Testis (tissue), 3 donors: ENCODE results near the gene TUBAL3. TPM values are rescaled to one million over a fixed set of nuclear protein-coding genes. Genes with fewer than 3 reads are reported as not detected.

ENCODE experiments used
- DNase-seq: peaks from one replicate; pipeline ENCODE4 v3.0.0-alpha.2; 2019
- H3K27ac ChIP-seq, 2 donors: fragments of 200-600 bp; sonication (generic); one replicate each; pipeline ENCODE4 v1.5.1; 2019
- H3K27me3 ChIP-seq: fragments of 200-600 bp; sonication (generic); one replicate; pipeline ENCODE4 v1.5.1; 2019
- H3K36me3 ChIP-seq: fragments of 200-600 bp; sonication (generic); one replicate; pipeline ENCODE4 v1.5.1; 2017; ENCODE audit warnings: low read depth; ENCODE audit errors: missing control alignments
- H3K4me1 ChIP-seq: fragments of 200-600 bp; sonication (generic); one replicate; pipeline ENCODE4 v1.5.1; 2019
- H3K4me3 ChIP-seq, 2 donors: fragments of 200-600 bp; sonication (generic); one replicate each; pipeline ENCODE4 v1.5.1; 2017 to 2019
- H3K9me3 ChIP-seq: fragments of 200-600 bp; sonication (generic); one replicate; pipeline ENCODE4 v1.5.1; 2017
- CTCF ChIP-seq, 3 experiments: fragments of 450-650 bp in 2 of 3; fragments of 200-600 bp in 1 of 3; sonication (generic) in 1 of 3; IDR thresholded peaks; one replicate each; pipeline ENCODE4 v1.5.1; 2016 to 2019; ENCODE audit warnings: antibody characterized with exemption in 3 of 3, mild to moderate bottlenecking in 2 of 3, moderate library complexity in 1 of 3
- POLR2A ChIP-seq: fragments of 450-650 bp; IDR thresholded peaks from one replicate; pipeline ENCODE4 v1.6.1; 2017; ENCODE audit warnings: antibody characterized with exemption, mild to moderate bottlenecking, moderate library complexity
- WGBS, 2 donors: methylation state at CpG; one replicate each; pipeline ENCODE4 v1.1.5; 2018; 5-methylcytosine and 5-hydroxymethylcytosine counted together
- intact Hi-C: fragments of 100-400 bp; cut with DNase I; formaldehyde crosslinking; loops from one replicate; pipeline ENCODE4 v1.15.1; 2023; ENCODE audit warnings: low total_unique reads
- polyA plus RNA-seq: library from polyadenylated mRNA; stranded (reverse); fragments of 350-450 nt; fragmentation: Illumina TruSeq; extraction: RNeasy Lipid Tissue Mini Kit (QIAGEN cat#74804); gene quantifications from one replicate; pipeline ENCODE4 v1.2.3, GENCODE V29; 2014; ENCODE audit warnings: low read depth, low replicate concordance; ENCODE audit not compliant: insufficient read depth
- total RNA-seq, 2 donors: library from RNA; depleted of rRNA; stranded (reverse); fragments of >200 nt; gene quantifications; one replicate each; pipeline ENCODE4 v1.2.3, GENCODE V29; 2016

TUBAL3 gene
- total and polyA plus RNA-seq, 3 donors from 2014 or later: 0.93 to 5.3 (median 2.5) TPM

GRCh38 chr10:5446390-5446926, 41.8 kb upstream of the TUBAL3 start:
- Histone ChIP-seq H3K36me3 (no peaks in the 10 kb centered on the region), H3K27ac (peak overlapping the region; percentile 5 to 41), H3K27me3 (no peaks in the 10 kb centered on the region), H3K4me1 (peaks cover 11% of the 10 kb centered on the region), H3K9me3 (no peaks in the 10 kb centered on the region), H3K4me3 (peak overlapping the region; percentile 49 to 54)
- intact Hi-C loops: no loop called here
- TF ChIP-seq POLR2A (peak; percentile 65), CTCF (IDR thresholded peaks at IDR 0.05) (no peak)
- DNase-seq: peak; percentile 97
- 2 to 5% methylated on average over 10 to 23 of the region's 23 CpGs for WGBS, 2 donors

- TF ChIP-seq CTCF (IDR thresholded peaks at IDR 0.05) (no peak), POLR2A (no peak)
- H3K36me3 ChIP-seq: no peaks in the 10 kb centered on the region
- H3K9me3 ChIP-seq: no peaks in the 10 kb centered on the region
- H3K27ac ChIP-seq: no peak overlapping the region
- WGBS, 2 donors: 67 to 75% methylated on average over 5 of the region's 5 CpGs
- no peaks in the 10 kb centered on the region for H3K27me3 ChIP-seq
- no peak for DNase-seq
- intact Hi-C loops: no loop called here
- no peak overlapping the region for H3K4me3 ChIP-seq
- H3K4me1 ChIP-seq: peaks cover 11% of the 10 kb centered on the region
Observed at GRCh38 chr10:5445006-5445405, 40.4 kb upstream of the TUBAL3 start.

GRCh38 chr10:5443429-5443828, 38.8 kb upstream of the TUBAL3 start:
- H3K4me3 ChIP-seq: no peak overlapping the region
- H3K9me3 ChIP-seq: no peaks in the 10 kb centered on the region
- intact Hi-C loops: loop anchor here (5.0 kb wide), 1 partner anchor 179 kb away; no protein-coding TSS in a partner anchor
- H3K36me3 ChIP-seq: no peaks in the 10 kb centered on the region
- DNase-seq: no peak
- TF ChIP-seq POLR2A (no peak), CTCF (IDR thresholded peaks at IDR 0.05) (no peak)
- no peak overlapping the region for H3K27ac ChIP-seq
- peaks cover 5% of the 10 kb centered on the region for H3K4me1 ChIP-seq
- 95 to 100% methylated on average over 1 of the region's 1 CpG for WGBS, 2 donors
- no peaks in the 10 kb centered on the region for H3K27me3 ChIP-seq

- no peak overlapping the region for H3K27ac ChIP-seq
- WGBS, 2 donors: 87 to 90% methylated on average over 1 of the region's 1 CpG
- H3K4me1 ChIP-seq: peaks cover 5% of the 10 kb centered on the region
- no peak for TF ChIP-seq CTCF (IDR thresholded peaks at IDR 0.05)
- no peak for TF ChIP-seq POLR2A
- H3K9me3 ChIP-seq: no peaks in the 10 kb centered on the region
- no peaks in the 10 kb centered on the region for H3K36me3 ChIP-seq
- no peaks in the 10 kb centered on the region for H3K27me3 ChIP-seq
- H3K4me3 ChIP-seq: no peak overlapping the region
- intact Hi-C loops: loop anchor here (5.0 kb wide), 1 partner anchor 179 kb away; no protein-coding TSS in a partner anchor
- no peak for DNase-seq
Observed at GRCh38 chr10:5442990-5443370, 38.4 kb upstream of the TUBAL3 start.
